Keratinocyte (primary cell): ENCODE results near the gene PPP2R5E. TPM values are rescaled to one million over a fixed set of nuclear protein-coding genes. Genes with fewer than 3 reads are reported as not detected.

ENCODE experiments used
- DNase-seq: peaks from one replicate; pipeline ENCODE4 v3.0.0-alpha.2; 2011; ENCODE audit warnings: low read depth, missing footprints, low spot score
- FAIRE-seq: peaks from 2 replicates; lab custom pipeline; 2011; peaks lifted over from hg19 to GRCh38; lab: Jason Lieb, UNC
- H2AFZ ChIP-seq: 2 replicates; pipeline ENCODE4 v1.6.0; 2012; ENCODE audit warnings: low read length, control low read depth, inconsistent platforms; ENCODE audit not compliant: control insufficient read depth
- H3K27ac ChIP-seq: 2 replicates; pipeline ENCODE4 v1.5.1; 2011; ENCODE audit warnings: low read length; ENCODE audit not compliant: control insufficient read depth, insufficient read depth
- H3K27me3 ChIP-seq: 3 replicates; pipeline ENCODE4 v1.6.0; 2011; ENCODE audit warnings: low read length; ENCODE audit not compliant: control insufficient read depth, insufficient read depth; ENCODE audit errors: extremely low read depth
- H3K36me3 ChIP-seq, 2 experiments: 2 replicates in 1 of 2; 3 replicates in 1 of 2; pipeline ENCODE4 v1.5.1; 2011; ENCODE audit warnings: low read length in 2 of 2, mild to moderate bottlenecking in 1 of 2; ENCODE audit not compliant: control insufficient read depth in 2 of 2, insufficient read depth in 2 of 2; ENCODE audit errors: extremely low read depth in 1 of 2
- H3K4me1 ChIP-seq: 3 replicates; pipeline ENCODE4 v1.5.1; 2011; ENCODE audit warnings: low read length; ENCODE audit not compliant: control insufficient read depth, insufficient read depth; ENCODE audit errors: extremely low read depth
- H3K4me2 ChIP-seq: 3 replicates; pipeline ENCODE4 v1.6.0; 2011; ENCODE audit warnings: low read depth, low read length; ENCODE audit not compliant: control insufficient read depth, insufficient read depth; ENCODE audit errors: extremely low read depth
- H3K4me3 ChIP-seq, 3 experiments: fragments of 200-600 bp in 1 of 3; sonication (generic) in 1 of 3; 2 replicates in 2 of 3; 3 replicates in 1 of 3; pipeline ENCODE4 v1.5.1; 2011 to 2016; ENCODE audit warnings: low read length in 3 of 3, mild to moderate bottlenecking in 3 of 3, control low read depth in 2 of 3, inconsistent platforms in 1 of 3, low read depth in 1 of 3, mixed read lengths in 1 of 3, mixed run types in 1 of 3, moderate library complexity in 1 of 3; ENCODE audit not compliant: control insufficient read depth in 2 of 3, insufficient read depth in 2 of 3; ENCODE audit errors: extremely low read depth in 1 of 3
- H3K79me2 ChIP-seq: 2 replicates; pipeline ENCODE4 v1.6.0; 2012; ENCODE audit warnings: low read length; ENCODE audit not compliant: control insufficient read depth, insufficient read depth
- H3K9ac ChIP-seq: 3 replicates; pipeline ENCODE4 v1.6.0; 2011; ENCODE audit warnings: low read length; ENCODE audit not compliant: control insufficient read depth, insufficient read depth; ENCODE audit errors: extremely low read depth
- H3K9me1 ChIP-seq: 3 replicates; pipeline ENCODE4 v1.6.0; 2011; ENCODE audit warnings: low read length; ENCODE audit not compliant: control insufficient read depth, insufficient read depth; ENCODE audit errors: extremely low read depth
- H3K9me3 ChIP-seq: 2 replicates; pipeline ENCODE4 v1.5.1; 2012; ENCODE audit warnings: low read depth, low read length; ENCODE audit not compliant: control insufficient read depth
- H4K20me1 ChIP-seq: 3 replicates; pipeline ENCODE4 v1.6.0; 2011; ENCODE audit warnings: low read length; ENCODE audit not compliant: control insufficient read depth, insufficient read depth; ENCODE audit errors: extremely low read depth
- EZH2 ChIP-seq: IDR thresholded peaks from one replicate; pipeline ENCODE4 v1.6.1; 2012; ENCODE audit warnings: inconsistent platforms, mild to moderate bottlenecking, low read length, moderate library complexity
- dilution Hi-C: fragments of 300-500 bp; cut with MboI; formaldehyde crosslinking; loops from one replicate; pipeline ENCODE4 v1.7.0; 2020; ENCODE audit warnings: low sequenced_read_pairs; ENCODE audit not compliant: extremely low pct_ligation_motif_present
- polyA plus RNA-seq, 5 experiments: library from polyadenylated mRNA; depleted of rRNA in 3 of 5; stranded (reverse) in 3 of 5; stranded (forward) in 1 of 5; unstranded in 1 of 5; fragments of >200 nt; gene quantifications; 1 replicate in 1 of 5; 2 replicates in 3 of 5; 3 replicates in 1 of 5; pipeline versions ENCODE4 v1.2.1 to v1.2.3, GENCODE V29; 2011 to 2012; ENCODE audit warnings: missing spikeins in 2 of 5, low read depth in 1 of 5, low replicate concordance in 1 of 5
- TF ChIP-seq, protein P1 (sequence below), 3 experiments: IDR thresholded peaks in 1 of 3; conservative IDR thresholded peaks in 1 of 3; optimal IDR thresholded peaks in 1 of 3; 2 replicates in 2 of 3; 3 replicates in 1 of 3; pipeline versions ENCODE3 to v1.5.1; 2011; ENCODE audit warnings: low read length in 3 of 3, mild to moderate bottlenecking in 3 of 3, moderate library complexity in 2 of 3, control low read depth in 1 of 3, inconsistent platforms in 1 of 3; ENCODE audit not compliant: insufficient read depth in 2 of 3; ENCODE audit errors: extremely low read depth in 1 of 3

PPP2R5E gene
- polyA plus RNA-seq, 1 donor (not counting 4 experiments of a cell fraction or from before 2014, with no cell fraction given): 22.7 TPM

DNA sequence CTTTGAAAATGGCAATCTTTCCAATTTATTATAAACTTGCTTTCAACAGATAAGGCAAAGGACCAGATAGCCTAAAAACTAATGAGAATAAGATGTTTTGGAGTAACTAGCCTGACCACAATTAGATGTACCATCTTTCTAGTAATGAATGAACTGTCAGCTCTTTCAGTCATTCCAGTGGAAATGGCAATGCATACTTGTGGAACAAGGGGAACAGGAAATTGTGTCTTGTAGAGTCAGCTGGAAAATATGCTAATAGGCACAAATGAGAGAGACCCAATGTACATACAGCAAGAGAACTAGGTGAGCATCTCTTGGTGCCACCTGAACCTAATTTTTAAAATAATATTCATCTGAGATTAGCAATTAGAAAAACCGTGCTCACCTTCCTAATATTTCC lies 148.3 kb downstream of the PPP2R5E start:
- H3K36me3 ChIP-seq: peaks cover 5 to 7% of the 10 kb centered on the region in 2 experiments
- no peak overlapping the region for H3K4me2 ChIP-seq
- H2AFZ ChIP-seq: no peak overlapping the region
- H4K20me1 ChIP-seq: no peaks in the 10 kb centered on the region
- H3K9ac ChIP-seq: no peak overlapping the region
- DNase-seq (no peak), FAIRE-seq (no peak)
- no peak overlapping the region for H3K4me3 ChIP-seq
- no peaks in the 10 kb centered on the region for H3K9me1 ChIP-seq
- no peak for TF ChIP-seq EZH2
- TF ChIP-seq, protein P1, sequence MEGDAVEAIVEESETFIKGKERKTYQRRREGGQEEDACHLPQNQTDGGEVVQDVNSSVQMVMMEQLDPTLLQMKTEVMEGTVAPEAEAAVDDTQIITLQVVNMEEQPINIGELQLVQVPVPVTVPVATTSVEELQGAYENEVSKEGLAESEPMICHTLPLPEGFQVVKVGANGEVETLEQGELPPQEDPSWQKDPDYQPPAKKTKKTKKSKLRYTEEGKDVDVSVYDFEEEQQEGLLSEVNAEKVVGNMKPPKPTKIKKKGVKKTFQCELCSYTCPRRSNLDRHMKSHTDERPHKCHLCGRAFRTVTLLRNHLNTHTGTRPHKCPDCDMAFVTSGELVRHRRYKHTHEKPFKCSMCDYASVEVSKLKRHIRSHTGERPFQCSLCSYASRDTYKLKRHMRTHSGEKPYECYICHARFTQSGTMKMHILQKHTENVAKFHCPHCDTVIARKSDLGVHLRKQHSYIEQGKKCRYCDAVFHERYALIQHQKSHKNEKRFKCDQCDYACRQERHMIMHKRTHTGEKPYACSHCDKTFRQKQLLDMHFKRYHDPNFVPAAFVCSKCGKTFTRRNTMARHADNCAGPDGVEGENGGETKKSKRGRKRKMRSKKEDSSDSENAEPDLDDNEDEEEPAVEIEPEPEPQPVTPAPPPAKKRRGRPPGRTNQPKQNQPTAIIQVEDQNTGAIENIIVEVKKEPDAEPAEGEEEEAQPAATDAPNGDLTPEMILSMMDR (optimal IDR thresholded peaks at IDR 0.05 in 1 of 3, IDR thresholded peaks at IDR 0.05 in 1 of 3, conservative IDR thresholded peaks at IDR 0.05 in 1 of 3; ENCODE audit: extremely low read depth in 1 of 3, insufficient read depth in 2 of 3, low read length in 3 of 3): no peak
- dilution Hi-C loops: no loop called here
- peaks cover 5% of the 10 kb centered on the region for H3K4me1 ChIP-seq
- no peaks in the 10 kb centered on the region for H3K79me2 ChIP-seq
- no peaks in the 10 kb centered on the region for H3K27me3 ChIP-seq
- no peak overlapping the region for H3K27ac ChIP-seq
- no peaks in the 10 kb centered on the region for H3K9me3 ChIP-seq

DNA sequence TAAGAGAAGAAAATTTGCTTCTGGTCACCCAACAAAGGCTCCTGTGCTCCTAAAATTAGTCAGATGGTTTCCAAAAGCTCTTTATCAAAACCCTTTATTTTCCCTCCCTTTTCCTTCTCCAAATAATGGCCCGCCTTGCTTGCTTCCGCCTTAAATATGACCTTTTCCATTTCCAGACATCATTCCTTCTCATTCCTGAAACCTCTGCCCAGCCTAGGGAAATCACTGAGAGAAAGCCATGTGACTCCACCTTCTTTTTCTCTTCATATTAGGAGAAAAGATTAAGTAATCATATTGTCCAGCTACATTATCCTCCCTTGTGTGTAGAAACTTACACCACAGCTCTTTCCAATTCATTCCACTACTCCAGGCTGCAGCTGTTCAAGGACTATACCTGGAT lies 148.7 kb downstream of the PPP2R5E start:
- H3K9ac ChIP-seq: no peak overlapping the region
- peaks cover 5% of the 10 kb centered on the region for H3K4me1 ChIP-seq
- FAIRE-seq (no peak), DNase-seq (no peak)
- H3K9me1 ChIP-seq: no peaks in the 10 kb centered on the region
- H4K20me1 ChIP-seq: no peaks in the 10 kb centered on the region
- H3K4me3 ChIP-seq: no peak overlapping the region
- no peak overlapping the region for H3K4me2 ChIP-seq
- H3K9me3 ChIP-seq: no peaks in the 10 kb centered on the region
- H3K79me2 ChIP-seq: no peaks in the 10 kb centered on the region
- H3K27ac ChIP-seq: no peak overlapping the region
- H3K27me3 ChIP-seq: no peaks in the 10 kb centered on the region
- dilution Hi-C loops: no loop called here
- H3K36me3 ChIP-seq: peaks cover 5 to 7% of the 10 kb centered on the region in 2 experiments
- no peak for TF ChIP-seq EZH2
- TF ChIP-seq, protein P1 (optimal IDR thresholded peaks at IDR 0.05 in 1 of 3, IDR thresholded peaks at IDR 0.05 in 1 of 3, conservative IDR thresholded peaks at IDR 0.05 in 1 of 3; ENCODE audit: extremely low read depth in 1 of 3, insufficient read depth in 2 of 3, low read length in 3 of 3): no peak
- H2AFZ ChIP-seq: no peak overlapping the region
